ENCODE data around the gene B4GALT4.
A peak's percentile ranks its signal among the peaks of the same experiment; 100 is the strongest.

B4GALT4 gene

DNA sequence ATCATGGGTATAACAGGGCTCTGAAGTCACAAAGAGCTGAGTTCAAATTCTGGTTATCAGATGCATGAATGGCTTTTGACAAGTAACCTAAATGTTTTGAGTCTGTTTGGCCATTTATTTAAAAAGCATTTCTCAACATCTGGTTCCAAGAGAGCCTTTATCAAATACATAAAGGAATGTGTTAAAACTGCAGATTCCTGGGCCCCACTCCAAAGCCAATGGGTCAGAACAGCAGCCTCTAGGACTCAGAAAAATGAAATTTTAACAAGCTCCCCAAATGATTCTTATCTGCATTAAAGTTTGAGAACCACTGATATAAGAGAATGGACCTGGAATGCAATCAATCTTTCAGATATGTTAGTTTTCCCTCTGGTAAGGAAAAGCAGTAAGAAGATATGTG lies 3.4 kb downstream of the B4GALT4 start:
- DNase-seq (ENCODE audit: low read depth in 3 of 3) = no peak

DNA sequence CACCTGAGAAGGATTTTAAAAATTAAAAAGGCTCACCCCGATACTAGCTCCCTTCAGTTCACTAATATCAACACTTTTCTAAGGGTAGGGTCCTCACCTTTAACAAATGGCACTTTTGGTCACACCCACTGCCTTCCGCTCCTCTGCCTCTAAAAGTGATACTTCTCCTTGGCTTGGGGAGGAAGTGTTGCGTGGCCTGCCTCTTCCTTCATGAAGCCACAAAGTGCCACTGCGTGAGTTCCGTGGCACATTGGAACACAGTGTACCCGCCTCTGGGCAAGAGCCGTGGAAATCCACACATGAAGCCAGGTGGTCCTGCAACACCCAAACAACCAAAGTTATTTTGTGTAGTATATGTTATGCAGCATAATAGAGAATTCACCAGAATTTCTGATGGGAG lies 3.9 kb downstream of the B4GALT4 start:
- DNase-seq (ENCODE audit: low read depth in 3 of 3) = no peak

DNA sequence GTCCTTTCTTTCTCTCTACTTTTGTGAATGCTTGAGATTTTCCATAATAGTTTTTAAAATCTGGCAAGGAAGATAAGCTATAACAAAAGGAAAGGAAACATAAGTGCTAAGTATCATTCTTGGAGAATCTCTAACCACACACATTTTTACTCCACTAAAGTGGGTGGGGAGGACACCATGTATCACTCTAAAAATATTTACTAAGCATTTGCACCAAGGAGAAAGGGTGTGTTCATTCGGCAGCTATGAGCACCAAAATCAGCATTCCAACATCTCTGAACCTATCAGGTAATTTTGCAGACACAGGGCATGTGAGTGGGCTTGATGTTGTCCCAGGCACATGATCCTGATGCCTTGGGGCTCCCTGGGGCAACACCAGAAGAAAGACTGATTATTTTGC lies 5.5 kb downstream of the B4GALT4 start:
- no peak for DNase-seq (ENCODE audit: low read depth in 3 of 3)

DNA sequence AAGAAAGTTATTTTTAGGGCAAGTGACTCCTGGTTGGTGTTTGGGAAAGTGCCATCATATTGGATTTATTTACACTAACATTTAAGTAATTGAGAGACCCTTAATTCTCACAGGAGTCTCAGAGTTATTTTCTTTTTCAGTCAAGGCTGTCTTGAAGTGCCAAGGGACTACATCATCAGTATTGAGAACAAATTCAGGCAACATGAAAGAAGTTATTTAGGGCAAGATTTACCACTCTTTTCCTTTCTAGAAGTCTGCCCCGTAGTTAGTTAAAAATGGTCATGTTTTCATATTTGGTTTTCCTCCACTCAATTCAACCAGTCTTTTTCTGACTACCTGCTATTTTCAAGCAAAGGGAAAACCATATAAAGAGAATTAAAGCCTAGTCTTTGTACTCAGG lies 6.1 kb downstream of the B4GALT4 start:
- no peak for DNase-seq (ENCODE audit: low read depth in 3 of 3)

DNA sequence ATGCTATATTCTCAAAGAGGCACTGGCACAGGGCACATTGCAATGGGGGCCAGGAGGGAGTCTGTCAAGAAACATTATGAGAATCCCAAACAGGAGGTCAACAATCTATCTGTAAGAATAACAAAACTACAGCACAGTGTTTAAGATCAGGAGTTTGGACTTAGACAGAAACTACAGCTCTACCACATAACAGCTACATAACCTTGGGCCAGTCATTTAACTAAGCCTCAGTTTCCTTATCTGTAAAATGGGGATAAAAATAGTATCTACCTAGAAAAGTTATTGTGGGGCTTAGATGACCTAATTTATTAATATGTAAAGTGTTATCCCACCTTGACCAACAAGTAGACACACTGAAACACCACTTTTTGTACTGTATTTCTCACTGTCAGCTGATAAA lies 9.9 kb downstream of the B4GALT4 start:
- DNase-seq (ENCODE audit: low read depth in 3 of 3) = no peak

DNA sequence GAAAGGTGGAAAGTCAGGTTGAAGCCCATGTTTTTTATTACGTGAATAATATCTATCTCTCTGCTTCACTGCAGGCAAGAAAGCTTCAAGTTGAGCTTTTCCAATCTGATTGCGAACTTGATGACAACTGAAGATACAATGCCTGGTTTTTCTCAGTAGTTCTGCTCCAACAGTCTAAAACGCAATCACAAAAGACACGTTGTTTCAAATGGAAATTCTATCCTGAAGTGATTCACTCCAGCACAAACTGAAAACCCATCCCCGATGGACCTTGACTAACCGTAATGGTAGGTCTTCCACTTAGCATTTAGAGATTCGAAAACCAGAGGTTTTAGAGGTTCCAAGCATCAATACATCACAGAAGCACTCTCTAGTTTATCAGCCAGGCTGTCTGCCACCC lies 10.6 kb downstream of the B4GALT4 start:
- no peak for DNase-seq (ENCODE audit: low read depth in 3 of 3)

DNA sequence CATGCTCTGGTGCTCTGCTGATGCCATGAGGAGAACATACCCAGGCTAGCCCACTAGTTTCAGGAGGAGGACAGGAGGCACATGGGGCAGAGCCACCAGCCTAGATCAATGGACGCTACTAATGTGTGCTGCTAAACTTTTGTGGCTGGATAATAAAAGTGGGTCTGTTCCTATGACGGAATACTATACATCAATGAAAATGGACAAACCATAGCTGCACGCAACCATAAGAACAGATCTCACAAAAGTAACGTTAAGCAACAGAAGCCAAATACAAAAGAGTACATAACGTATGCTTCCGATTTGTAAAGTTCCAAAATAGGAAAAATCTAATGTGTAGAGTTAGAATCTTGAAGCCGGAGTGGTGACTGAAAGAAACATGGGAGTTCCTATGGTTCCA lies 11.5 kb downstream of the B4GALT4 start:
- no peak for DNase-seq (ENCODE audit: low read depth in 3 of 3)

DNA sequence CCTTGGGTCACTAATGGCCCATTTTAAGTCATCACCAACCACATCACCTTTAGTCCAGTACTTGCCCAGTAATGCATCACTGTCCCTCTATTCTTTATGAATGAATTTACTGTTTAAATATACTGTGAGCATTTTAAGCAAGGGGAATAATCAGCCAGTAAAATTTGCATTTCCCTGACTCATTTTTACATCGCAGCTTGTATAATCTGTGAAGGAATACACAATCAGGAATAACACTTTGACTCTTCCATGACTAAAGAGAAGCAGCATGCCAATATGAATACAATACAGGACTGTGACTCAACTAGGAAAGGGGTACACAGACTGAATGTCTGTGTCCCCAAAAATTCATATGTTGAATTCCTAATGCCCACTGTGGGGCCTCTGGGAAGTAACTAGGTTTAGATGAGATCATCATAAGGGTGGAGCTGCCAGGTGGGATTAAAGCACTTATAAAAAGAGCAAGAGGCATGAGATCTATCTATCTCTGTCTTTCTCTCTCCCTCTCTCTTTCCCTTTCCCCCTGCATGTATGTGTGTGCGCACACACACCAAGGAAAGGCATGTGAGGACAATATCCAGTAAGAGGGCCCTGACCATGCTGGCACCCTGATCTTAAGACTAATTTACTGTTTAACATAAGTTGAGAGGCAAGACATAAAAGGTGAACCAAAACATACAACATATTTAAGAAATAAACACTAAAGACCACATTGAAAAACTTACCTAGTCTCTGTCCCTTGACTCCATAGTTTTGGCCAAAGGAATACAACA lies 12.1 kb downstream of the B4GALT4 start:
- no peak for DNase-seq (ENCODE audit: low read depth in 3 of 3)

DNA sequence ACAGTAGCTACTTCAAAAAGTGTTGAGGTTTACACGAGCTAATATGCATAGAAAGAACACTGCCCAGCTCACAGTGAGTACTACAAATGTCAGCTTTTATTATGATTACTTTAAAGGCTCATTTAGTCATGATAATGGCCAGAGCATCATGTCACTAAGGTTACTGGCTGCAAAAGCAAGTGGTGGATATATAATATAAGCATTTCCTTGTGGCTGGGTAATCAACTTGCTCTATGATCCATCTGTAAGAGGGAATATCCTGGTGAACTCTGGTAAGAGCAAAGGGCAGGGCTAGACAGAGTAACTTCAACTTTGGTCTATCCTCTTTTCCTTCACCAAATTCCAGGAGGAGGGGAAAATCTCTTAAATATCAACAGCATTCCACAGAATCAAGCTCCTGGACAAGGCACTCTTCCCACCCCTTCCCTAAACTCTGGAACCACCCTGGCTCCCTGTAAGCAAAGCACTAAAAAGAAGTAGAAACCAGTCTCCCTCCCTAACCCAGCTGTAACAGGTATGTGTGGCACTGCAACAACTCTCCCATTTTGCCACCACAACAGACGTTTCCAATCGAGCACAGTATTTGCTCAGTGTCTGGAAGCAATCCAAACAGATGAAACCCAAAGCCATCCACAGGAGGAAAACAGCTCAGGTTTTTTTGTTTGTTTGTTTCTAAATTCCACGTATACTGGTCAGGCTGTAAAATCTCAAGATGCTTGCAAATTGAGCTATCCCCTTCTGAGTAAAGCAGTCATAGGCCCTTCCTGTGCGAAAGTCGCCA lies 13.4 kb downstream of the B4GALT4 start:
- DNase-seq (ENCODE audit: low read depth in 3 of 3) = no peak

DNA sequence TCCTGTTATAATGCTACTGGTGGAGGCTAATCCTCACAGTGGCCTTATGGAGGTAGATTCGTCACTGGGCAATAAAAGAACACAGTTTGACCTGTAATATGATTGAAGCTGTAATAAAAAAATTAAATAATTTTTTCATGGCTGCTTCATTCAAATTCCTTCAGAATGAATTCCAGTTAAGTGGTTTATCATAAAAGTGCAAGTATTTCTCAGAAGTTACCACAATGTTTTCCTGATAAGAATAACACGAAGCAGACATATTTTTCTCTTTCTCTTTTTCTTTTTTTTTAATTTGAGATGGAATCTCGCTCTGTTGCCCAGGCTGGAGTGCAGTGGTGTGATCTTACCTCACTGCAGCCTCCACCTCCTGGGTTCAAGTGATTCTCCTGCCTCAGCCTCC lies 15.6 kb downstream of the B4GALT4 start:
- no peak for DNase-seq (ENCODE audit: low read depth in 3 of 3)

DNA sequence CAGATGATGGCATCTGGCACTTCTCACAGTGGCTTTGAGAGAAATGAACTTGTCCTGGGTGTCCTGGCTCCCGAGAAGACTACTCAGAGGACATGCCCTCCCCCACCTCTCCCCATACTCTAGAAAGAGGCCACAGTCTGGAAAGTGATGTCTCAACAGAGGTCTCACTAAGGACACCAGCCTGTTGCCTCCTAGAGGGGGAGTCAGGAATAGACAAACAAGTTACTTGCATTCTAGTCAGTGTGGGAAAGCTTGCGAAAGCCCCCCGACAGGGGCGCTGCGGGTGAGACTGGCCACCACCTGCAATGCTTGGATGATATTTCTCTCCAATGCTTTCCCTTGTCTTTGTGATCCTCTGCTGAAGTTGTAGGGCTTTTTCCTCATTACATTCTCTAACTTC lies 17.2 kb downstream of the B4GALT4 start:
- no peak for DNase-seq (ENCODE audit: low read depth in 3 of 3)

DNA sequence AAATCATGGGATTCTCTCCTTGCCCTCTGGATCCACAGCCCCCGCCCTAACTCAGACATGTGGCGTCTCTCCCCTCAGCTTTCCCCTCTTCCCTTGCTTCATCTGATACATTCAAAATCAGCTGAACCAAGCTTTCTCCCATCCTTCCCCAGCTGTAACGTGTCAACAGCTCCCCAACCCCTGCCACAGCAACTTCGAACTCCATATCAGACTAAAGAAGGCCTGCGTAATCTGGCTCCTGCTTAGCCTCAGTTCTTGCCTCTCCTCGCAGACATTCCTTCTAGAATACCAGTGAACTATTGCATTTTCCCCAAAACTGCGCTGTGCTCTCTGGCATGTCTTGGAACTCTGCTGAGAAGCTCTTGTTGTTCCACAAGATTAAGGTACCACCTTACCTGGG lies 18.3 kb downstream of the B4GALT4 start:
- DNase-seq (ENCODE audit: low read depth in 3 of 3) = no peak

DNA sequence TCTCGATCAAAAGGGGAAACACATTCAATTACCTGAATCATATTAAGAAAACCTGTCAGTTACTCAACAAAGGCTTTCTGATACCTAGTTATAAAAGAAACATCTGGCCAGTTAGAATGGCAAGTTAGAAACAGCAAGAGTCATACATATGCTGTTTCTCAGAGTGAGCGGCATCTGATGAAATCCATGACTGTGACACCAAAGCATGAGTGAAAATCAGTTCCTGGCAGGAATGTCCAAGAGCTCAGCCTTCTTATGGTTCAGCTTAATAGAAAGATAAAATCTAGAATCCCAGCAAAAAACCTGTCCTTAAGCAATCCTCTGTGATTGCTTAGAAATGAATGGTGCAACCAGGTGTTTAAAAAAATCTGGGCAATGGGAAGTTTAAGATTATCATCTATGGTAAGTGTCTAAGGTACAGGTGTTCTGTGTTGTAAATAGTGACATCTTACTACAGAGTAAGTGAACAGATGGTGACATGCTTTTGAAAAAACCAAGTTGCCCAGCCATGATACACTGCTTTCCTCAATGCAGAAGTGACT lies 18.8 kb downstream of the B4GALT4 start:
- no peak for DNase-seq (ENCODE audit: low read depth in 3 of 3)

DNA sequence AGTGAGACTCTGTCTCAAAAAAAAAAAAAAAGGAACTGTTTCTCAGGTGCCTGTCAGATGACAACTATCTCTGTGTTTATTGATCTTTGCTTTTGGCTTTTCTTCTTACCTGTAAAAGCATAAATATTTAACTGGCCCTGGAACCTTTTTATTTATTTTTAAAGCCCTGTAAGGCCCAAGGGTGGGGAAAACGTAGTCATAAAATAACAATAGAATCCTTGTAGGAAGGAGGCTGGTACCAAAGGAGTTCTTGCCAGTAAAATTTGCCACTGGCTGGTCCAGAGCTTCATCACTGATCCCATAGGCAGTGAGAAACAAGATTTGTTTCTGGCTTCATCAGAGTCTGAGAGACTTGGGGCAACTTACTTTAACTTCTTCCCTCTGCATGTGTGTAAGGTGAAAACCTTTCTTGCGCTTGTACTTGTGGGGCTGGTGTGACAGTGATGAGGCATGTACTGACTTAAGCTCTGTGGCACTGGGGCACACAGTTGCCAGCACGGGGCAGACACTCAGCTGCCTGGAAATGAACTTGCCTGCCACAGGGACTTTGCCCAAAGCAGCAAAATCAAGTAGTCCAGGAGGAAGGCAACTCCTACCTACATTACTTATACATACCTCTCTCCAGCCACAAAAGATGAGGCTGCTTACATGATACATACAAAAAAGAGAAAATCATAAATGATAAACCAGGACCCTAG lies 19.6 kb downstream of the B4GALT4 start:
- no peak for DNase-seq (ENCODE audit: low read depth in 3 of 3)

DNA sequence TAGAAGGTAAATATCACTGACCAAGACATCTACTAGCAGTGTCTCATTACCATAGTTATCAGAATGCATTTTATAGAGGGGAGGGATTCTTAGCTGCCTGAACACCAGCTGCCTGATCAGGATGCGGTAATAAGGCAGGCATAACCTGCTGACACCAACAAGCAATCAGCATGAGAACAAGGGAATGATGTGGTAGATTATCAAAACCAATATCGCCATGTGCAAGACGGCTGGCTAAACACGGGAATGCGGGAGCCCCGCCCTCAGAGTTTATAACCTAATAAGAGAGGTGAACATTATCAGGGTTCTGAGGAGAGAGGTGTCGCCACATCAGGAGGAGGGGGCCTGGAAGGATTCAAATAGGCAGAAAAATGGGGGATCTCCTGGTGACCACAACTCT lies 20.5 kb downstream of the B4GALT4 start:
- no peak for DNase-seq (ENCODE audit: low read depth in 3 of 3)

DNA sequence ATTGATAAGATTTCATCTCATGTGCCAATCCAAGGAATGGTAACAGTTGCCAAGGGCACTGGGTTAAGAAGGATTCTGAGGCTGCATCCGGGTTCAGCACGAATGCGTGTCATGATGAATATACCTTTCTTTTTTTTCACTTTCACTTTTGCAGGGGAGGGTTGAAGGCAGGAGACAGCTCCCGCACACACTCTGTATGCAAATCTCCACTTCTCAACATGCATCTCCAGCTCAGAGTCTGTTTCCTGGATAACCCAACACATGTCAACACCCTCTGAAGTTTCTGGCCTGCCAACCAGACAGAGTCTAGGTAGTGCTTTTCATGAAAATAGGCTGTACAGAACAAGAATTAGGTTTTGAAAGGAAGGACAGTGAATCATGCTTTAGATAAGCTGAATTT lies 21.6 kb downstream of the B4GALT4 start:
- DNase-seq (ENCODE audit: low read depth in 3 of 3) = peak in 2 of 3 experiments; percentile 3 to 18

DNA sequence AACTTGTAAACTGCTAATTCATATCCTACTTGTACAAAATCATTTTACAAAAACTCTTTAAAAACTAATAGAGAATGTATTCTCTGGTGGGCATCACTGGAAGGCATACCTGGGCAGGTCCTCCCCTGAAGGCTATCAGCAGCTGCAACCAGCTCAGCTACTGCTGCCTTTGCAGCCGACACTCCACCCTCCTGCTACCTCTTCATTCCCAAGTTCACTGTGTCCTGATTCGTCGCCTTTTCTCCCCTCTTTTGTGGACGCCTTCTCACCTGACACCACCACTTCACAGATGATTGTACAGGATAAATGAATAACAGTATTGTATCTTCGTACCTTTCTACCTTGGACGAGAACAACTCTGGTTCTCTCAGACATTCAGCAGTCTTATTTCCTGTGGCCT lies 28.9 kb downstream of the B4GALT4 start:
- DNase-seq (ENCODE audit: low read depth in 3 of 3) = no peak

DNA sequence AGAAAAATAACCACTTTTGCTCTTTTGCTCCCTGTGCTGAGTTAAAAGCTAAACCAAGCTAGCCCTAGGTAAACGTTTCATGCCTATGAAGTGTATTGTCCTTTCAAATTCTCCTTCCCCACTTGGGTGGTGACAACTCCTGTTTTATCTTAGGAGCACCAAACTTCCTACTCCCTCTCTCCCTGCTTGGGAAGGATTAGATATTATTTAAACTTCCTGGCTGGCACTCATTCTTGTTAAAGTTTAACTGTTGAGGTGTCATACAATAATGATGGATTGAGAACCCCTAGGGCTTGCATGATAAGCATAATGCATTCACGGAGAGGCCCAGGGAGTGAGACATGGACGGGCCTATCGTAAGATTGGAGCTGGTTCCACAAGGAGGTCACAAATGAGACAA lies 29.5 kb downstream of the B4GALT4 start:
- DNase-seq (ENCODE audit: low read depth in 3 of 3) = no peak

DNA sequence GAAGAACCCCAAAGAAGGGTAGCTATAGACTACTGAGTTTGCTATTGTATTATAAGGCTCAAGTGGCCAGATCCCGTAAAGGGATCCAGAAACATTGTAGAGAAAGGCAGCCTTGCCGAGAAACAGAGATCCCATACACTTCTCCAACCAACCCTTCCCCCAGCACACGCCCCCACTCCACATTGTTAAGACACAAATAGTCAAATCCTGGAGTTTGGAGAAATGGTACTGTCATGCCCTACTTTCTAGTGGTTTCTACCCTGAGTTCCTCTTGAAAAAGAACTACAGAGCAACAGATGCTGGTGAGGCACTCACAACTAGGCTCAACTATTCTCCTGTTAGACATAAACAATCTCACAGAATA lies 33.2 kb downstream of the B4GALT4 start:
- DNase-seq (ENCODE audit: low read depth in 3 of 3) = no peak

DNA sequence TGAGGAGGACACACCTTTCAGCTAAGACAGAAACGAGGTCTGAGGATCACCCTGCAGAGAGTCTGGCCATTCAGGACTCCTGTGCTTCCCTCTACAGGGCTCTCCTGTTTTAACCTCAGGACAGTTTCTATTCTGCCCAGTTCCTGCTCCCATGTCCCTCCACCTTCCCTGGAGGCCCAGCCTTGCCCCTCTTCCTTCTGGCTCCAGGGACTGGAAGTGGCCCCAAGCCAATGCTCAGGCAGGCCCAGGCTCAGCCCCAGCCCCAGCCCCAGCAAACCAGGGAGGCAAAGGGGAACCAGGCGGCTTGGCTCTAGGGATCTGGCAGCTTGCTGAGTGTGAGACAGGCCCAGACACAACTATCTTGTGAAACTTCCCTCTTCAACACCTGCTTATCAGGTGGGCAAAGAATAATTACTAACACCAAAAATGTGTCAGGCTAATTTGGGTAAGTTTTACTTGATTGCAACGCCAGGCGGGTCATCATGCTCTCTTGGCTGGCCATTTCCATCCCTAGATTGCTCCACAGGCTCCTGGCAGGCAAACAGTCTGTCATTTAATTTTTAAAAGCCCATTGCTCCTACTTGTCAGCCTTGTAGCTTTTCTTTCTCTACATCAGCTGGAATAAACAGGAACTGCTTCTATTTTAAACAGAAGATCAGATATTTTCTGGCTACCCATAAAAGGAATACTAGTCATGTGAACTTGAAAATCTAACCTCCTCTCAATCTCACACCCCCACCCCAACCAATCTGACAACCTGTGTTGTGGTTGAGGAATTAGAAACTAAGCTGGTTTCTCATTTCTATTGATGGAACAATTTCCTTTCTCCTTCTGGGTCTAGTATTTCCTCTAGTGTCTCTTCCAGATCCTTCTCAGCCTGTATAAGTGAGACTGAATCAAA lies 33.8 kb downstream of the B4GALT4 start:
- no peak for DNase-seq (ENCODE audit: low read depth in 3 of 3)

DNA sequence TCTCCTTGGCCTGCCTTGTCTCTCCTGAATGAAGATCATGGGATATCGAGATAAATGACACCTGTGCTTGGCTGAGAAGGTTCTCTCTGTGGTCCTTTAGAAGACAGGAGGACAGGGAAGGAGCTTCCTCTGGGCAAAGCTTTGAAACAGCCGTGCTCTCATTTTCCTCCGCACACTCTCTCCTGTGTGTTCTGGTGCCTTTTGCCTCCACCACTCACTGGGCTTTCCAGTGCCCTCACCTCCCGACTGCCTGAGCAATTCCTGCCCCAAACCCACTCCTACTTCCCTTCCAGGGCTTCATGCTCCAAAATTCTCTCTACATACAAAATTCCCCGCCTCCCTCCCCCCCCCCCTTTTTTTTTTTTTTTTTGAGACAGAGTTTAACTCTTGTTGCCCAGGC lies 35.0 kb downstream of the B4GALT4 start:
- no peak for DNase-seq (ENCODE audit: low read depth in 3 of 3)

DNA sequence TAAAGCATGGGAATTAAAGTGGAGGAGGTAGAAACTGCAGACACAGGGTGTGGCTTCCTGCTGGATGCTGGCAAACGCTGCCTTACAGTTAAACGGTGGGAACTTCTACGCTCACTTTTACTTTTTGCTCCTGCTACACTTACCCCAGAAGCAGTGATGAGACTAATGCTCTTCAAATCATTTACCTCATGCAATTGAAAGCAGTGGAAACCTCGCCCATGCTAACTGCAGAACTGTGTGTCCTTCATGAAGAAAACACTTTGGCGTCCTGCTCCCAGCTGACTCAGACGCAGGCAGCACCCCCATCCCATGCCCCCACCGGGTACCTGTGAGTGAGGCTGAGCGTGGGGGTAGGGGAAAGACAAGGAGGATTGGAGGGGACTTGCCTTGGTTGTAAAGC lies 35.5 kb downstream of the B4GALT4 start:
- DNase-seq (ENCODE audit: low read depth in 3 of 3) = no peak

All from stimulated activated CD4-positive, alpha-beta T cell treated with anti-CD3 and anti-CD28 coated beads, TNF-alpha, amount 100 ng/mL, for 24 hours (primary cell).